Stimulated activated CD8-positive, alpha-beta memory T cell treated with anti-CD3 and anti-CD28 coated beads, Interleukin-4, amount 100 ng/mL, for 24 hours (primary cell): ENCODE data around the gene NINL.
"Not testable (repeated sequence)": the region's sequence is repeated elsewhere in the genome, so short reads cannot be mapped to it uniquely, and the experiment has no call there.

Source experiments
- DNase-seq: peaks from one replicate; pipeline ENCODE4 v3.0.0-alpha.2; 2020; ENCODE audit warnings: low read depth

NINL gene

GRCh38 chr20:25484224-25484846, 101.0 kb downstream of the NINL start:
- no peak for DNase-seq

GRCh38 chr20:25483431-25484132, 101.7 kb downstream of the NINL start:
- no peak for DNase-seq

DNA sequence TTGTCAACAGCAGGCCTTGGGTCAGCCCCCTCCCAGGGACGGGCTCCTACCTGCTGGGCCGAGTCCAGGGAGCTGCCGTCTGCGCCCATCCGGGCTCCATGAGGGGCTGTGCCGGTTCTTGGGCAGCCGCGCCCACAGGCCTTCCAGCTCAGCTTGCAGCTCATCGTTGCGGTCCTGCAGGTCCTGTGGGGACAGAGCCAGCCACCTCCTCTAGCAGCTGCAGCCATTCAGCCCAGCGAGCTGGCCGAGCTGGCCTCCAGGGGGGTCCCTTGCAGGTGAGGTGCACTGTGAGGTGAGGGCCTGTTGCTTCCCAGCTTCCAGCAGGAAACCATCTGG, 103.4 kb downstream of the NINL start:
- DNase-seq: no peak

DNA sequence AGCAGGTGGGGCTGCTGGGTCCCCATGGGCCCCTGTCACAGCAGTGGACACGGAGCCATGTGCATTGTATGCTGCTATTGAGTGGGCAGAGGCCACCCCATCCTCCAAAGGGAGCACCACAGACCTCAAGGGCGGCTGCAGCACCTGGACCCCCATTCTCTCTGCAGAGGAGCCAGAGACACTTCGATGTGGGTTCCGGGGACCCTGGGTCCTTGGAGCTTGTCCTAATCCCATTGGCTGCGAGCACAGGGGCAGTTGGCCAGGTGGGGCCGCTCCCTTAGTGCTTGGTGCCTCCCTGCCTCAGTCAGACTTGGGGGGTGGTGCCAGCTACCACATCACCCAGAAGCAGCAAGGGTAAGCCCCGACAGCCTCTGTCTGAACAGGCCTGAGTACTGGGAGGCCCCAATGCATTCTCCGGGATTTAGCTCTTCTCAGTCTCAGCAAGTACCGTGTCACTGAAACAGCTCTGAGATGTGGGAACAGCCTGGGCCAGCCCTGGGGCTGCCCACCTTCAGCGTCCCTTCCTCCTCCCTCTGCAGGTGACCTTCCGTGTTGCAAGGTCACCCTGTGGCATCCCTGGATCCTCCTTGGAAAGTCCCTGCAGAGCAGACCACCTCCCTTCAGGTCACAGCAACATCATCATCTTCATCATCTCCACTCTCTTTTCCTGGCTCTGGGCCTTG, 104.0 kb downstream of the NINL start:
- no peak for DNase-seq

DNA sequence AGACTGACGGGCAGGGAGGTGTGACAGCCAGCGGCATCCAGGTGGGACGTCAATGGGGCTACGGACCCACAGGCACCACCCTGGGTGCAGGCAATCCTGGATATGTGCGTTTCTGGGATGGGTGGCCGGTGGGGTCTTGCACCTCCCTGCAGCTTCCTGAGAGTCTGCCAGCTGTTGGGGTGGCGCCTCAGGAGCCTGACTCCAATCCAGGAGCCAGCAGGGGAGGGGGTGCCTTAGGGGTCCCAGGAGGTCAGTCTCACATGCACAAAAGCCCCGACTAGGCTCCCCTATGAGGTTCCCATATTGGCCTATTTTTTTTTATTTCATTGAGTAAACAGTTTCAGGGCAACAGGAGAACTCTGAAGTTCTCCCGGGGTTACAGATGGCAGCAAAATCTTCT, 104.5 kb downstream of the NINL start:
- DNase-seq: no peak

GRCh38 chr20:25480156-25480555, 105.2 kb downstream of the NINL start:
- DNase-seq: no peak

- no peak for DNase-seq
Measured at GRCh38 chr20:25479638-25480037, 105.7 kb downstream of the NINL start.

DNA sequence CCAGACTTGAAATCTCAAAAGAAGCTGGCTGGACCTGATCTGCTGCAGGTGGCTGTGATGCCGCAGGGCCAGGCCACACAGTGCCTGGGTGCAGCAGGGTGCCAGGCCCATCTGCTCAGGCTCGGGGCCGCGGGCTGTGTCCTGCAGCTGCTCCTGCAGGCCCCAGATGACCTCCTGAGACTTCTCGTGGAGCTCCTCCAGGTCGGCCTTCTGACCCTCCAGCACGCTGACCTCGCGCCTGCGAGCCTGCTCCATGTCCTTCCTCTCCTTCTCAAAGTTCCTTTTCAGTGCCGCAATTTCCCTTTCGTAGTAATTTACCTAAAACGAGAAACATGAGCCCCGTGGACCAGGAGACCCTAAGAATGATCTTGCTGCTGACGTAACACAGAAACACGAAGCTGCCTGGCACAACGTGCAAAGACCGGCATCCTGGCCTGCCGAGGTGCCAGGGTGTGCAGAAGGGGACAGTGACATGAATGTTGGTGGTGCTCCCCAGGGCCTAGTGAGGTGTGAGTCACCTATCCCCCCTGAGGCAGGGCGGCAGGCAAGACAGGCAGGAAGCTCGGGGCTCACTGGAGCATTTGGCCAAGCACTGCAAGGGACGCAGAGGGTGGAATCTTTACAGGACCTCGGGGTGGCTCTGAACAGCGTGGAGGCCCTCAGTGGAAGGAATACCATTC, 106.3 kb downstream of the NINL start:
- DNase-seq: no peak

DNA sequence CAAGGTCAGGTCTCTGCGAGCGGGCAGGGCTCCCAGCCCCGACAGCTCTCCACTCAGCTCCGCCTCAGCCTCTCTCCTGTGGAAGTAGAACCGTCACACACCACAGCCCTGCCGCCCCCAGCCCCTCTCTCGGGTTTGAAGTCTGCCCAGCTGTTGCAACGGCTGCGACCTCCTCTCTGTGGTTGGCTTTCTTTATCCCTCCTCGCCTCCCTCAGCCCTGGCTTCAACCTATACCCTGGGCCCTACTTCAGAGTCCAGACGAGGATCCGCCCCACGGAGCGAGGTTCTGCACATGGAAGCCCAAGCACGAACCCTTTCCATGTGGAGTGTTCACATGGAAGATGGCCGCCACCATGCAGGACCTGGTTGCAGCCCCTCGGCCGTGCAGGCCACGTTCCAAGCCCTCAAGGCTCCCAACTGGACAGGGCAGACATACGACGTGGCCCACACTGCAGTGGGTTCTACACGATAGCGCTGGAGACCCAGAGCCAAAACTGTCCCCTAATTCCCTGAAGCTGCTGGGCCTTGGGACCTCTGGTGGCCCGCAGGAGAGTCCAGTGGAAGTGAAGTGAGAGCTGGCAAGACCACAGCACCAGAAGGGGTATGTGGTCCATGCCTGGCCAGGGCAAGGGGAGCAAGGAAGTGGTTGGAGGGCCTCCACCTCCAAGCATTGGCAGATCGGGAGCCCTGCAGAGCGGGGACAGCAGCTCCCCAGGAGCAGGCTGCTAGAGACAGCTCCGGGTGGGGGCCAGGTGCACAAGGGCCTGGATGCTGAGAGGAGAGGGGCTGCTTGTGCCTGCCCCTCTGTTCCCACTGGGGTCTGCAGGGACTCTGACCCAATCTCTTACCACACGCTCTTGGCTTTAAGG, 108.1 kb downstream of the NINL start:
- no peak for DNase-seq

- no peak for DNase-seq
Measured at GRCh38 chr20:25476106-25477013, 109.0 kb downstream of the NINL start.

DNA sequence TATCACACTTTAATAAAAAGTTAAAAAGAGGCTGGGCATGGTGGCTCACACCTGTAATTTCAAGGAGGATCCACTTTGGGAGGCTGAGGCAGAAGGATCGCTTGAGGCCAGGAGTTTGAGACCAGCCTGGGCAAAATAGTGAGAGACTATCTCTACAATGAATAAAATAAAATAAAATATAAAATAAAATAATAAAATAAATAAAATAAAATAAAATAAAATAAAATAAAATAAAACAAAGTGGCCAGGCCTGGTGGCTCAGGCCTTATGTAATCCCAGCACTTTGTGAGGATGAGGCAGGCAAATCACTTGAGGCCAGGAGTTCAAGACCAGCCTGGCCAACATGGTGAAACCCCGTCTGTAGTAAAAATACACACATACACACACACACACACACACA, 112.0 kb downstream of the NINL start:
- DNase-seq: not testable (repeated sequence)

DNA sequence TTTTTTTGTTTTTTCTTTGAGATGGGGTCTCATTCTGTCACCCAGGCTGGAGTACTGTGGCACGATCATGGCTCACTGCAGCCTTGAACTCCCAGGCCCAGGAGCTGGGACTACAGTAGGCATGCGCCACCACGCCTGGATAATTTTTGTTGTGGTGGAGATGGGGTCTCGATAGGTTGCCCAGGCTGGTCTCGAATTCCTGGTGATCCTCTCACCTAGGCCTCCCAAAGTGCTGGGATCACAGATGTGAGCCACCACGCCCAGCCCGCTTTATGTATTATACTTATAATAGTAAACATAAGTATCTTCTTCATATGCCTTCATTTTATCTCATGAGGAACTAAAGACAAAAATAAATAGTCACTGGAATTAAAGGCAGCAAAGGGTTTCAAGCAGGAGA, 114.3 kb downstream of the NINL start:
- DNase-seq: no peak

DNA sequence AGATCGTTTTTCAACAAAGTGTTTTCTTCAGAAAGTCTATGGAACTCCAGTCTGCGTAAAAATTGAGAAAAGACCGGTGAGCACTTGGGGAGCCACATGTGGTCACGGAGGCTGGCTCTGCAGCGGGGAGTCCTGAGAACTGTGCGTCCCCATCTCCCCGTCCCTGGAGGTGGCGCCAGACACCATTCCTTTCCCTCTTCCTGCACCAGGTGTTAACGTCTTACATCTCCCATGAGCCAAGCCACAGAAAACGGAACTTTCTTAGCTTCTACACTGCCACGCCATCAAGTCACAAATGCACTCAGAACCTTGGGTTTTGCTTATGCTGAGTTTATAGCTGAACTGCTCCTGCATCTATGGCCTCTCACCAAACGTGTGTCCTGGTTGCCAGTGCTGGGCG, 115.3 kb downstream of the NINL start:
- DNase-seq: no peak

DNA sequence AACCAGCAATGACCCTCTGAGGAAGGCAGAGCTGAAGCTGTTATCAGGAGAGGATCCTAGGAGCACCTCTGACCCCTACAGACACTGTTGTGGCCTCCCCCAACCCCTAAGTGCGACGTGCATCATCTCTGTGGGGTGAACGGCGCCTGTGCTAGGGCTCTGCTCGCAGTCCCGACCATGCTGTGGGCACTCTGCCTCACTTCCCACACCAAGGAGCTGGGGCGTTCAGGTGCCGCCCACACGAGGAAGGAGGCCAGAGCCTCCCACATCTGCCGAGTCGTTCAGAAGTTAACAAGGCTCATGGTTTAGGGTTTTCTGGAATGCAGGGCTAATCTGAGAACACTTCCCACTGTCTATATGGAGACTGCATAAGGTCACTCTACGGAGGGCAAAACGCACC, 115.8 kb downstream of the NINL start:
- DNase-seq: no peak

- no peak for DNase-seq
Measured at GRCh38 chr20:25468126-25469075, 116.9 kb downstream of the NINL start.

DNA sequence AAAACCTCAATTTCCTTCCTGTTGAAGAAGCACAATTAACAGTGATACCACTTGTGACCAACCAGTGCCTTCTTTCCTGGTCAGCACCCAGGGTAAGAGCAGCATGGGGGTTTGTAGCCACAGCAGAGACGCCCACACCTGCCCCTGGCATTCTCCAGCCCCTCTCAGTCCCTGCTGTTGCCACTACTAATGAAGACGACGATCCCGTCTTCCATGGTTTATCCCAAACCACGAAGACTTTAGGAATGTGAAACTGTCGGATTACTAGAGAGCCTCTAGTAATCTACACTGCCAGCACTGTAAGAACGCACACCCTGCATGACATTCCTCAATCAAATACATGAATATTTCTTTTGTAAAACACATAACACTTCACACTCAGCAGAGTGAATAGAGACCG, 117.9 kb downstream of the NINL start:
- no peak for DNase-seq

DNA sequence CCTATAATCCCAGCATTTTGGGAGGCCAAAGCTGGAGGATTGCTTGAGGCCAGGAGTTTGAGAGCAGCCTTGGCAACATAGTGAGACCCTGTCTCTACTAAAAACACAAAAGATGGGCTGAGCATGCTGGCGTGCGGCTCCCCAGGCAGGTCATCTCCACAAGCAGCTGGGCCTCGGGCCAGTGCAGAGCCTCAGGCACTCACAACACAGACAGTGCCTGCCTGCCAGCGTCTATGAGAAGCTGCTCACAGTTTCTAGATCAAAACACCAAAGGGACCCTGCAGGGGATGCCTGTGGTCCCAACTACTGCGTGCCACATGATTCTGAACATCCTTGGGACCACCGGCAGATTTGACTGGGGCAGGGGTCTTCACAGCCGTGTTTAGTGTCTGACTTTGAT, 118.5 kb downstream of the NINL start:
- DNase-seq: no peak

- DNase-seq: no peak
Measured at GRCh38 chr20:25465243-25466135, 119.8 kb downstream of the NINL start.
